CMK (cell line): ENCODE measurements around the gene CEBPB.
"Not testable (repeated sequence)": the region's sequence is repeated elsewhere in the genome, so short reads cannot be mapped to it uniquely, and the experiment has no call there.

Experiments used
- DNase-seq: peaks from one replicate; pipeline ENCODE4 v3.0.0-alpha.2; 2010; ENCODE audit warnings: low read depth

CEBPB gene

DNA sequence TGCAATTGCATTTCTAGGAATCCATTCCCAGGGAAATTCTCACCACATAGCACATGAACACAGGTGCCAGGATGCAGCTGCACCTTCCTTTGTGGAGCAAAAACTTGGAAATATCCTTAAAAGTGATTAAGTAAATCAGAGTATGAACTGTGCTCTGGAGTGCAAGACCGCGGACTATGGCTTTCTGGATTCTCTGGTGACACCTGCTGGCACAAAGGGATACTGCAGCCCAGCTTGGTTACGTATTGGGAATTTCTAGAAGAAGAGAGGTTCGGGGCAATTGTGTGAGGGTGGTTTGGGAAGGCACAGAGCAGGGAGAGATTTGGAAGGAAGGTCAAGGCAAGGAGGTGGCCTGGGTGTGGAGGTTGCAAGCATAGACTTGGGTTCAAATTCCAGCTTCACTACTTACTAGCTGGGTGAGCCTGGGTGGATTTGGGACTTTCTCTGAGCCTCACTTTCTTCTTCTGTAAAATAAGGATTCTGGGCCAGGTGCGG is 21.3 kb upstream of the CEBPB start:
- no peak for DNase-seq

DNA sequence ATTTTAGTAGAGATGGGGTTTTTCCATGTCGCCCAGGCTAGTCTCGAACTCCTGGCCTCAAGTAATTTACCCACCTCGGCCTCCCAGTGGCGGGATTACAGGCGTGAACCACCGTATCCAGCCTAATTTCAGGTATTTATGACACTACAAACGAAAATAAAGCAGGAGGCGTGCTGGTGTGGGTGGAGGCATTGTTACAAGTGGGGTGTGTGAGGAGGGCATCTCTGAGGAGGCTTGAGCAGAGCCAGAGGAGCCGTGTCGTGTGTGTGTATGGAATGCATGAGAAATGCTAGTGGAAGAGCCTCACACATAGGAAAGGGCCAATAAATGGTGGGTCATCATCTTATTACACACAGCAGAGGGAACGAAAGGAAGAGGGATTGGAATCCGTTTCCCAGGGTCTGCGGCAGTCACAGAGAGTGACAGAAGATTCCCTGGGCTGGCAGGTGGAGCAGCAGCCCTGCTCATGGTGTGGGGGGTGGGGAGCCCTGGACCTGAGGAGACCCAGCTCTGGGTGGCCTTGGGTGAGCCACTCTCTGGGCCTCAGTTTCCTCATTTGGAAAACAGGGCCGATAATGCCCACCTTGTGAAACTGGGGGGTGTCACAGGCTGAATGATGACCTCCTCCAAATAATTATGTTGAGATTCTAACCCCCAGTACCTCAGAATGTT is 19.9 kb upstream of the CEBPB start:
- no peak for DNase-seq

DNA sequence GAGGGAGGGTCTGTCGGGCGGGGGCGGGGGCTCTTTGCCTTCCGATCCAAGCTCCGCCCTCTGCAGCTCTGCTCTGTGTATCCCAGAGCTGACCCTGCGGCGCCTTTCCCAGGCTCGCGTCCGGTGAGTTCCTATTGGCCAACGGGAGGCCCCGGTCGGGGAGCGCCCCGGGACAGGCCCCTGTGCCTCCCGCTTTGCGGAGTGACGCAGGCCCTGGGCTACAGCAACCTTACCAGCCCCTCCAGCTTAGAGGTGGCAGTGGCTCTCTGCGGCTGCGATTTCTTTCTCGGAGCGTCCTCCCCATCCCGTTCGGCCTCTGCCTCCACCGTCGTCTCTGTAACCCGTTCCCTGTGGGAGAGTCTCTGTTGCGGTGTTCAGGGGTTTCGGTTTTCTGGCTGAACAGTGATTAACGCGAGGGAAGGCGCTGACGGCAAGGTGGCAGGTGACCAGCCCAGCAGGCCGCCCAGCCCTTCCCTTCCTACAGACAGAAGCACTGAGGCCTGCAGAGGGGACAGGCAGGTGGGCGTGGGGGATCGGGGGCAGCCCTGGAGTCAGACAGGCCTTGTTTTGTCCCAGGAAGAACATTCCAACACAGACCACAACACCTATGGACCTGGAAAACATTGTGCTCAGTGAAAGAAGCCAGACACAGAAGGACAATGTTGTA is 18.1 kb upstream of the CEBPB start:
- DNase-seq = no peak

DNA sequence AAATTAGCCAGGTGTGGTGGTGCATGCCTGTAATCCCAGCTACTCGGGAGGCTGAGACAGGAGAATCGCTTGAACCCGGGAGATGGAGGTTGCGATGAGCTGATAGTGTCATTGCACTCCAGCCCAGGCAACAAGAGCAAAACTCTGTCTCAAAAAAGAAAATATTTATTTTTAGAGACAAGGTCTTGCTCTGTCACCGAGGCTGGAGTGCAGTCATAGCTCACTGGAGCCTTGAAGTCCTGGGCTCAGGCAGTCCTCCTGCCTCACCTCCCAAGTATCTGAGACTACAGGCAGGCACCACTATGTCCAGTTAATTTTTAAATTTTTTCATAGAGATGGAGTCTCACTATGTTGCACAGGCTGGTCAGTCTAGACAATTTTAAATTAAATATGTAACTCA is 16.2 kb upstream of the CEBPB start:
- no peak for DNase-seq

DNA sequence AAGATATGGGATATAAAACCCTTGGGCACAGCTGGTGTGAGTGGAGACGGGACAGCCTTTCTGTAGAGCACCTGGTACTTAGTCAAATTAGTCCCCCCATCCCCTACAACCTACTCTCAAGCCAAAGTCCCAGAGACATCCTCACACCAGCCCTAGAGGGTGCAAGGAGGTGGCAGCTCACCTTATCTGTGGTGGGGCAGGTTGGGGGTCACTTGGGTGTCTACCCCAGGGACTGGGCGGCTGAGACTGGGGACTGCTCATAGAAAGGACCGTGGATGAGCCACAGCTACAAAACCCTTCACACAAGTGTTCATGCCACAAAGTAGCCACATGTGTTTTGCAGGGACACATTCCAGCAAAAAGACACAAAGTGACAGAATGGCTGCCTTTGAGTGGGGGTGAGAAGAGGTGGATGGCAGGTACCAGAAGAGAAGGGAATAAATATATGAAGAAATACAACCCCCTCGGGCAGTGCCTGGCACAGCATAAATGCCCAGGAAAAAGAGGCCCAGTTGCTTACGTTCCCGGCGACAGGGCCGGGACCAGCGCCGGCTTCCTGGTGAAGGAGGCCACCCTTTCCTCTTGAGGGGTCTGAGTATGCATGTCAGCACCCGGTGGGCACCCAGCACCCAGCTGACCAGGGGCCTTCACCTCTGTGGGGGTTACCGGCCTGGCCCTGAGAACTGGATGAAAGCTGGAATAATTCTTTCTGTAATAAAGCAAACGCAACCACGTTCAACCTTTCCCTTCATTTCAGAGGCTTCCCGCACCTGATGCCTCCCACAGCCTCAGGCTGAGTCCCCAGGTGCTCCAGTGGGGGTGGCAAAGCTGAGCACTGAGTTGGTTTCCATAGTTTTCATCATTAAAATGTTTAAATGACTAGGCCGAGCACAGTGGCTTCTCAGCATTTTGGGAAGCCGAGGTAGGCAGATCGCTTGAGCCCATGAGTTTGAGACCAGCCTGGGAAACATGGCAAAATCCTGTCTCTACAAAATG is 14.4 kb upstream of the CEBPB start:
- no peak for DNase-seq

DNA sequence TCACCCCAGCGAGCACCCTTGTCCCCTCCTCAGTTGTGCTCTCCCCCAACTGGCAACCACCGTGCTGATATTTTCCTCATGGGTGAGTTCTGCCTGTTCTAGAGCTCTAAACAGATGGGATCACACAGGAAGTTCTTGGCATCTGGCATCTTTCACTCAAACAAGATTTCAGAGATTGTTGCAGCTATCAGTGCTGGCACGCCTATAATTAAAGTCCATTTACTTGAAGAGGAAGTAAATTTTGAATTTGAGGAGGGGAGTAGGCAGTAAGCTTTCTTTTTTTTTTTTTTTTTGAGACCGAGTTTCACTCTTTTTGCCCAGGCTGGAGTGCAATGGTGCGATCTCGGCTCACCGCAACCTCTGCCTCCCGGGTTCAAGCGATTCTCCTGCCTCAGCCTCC is 12.0 kb upstream of the CEBPB start:
- not testable (repeated sequence) for DNase-seq

DNA sequence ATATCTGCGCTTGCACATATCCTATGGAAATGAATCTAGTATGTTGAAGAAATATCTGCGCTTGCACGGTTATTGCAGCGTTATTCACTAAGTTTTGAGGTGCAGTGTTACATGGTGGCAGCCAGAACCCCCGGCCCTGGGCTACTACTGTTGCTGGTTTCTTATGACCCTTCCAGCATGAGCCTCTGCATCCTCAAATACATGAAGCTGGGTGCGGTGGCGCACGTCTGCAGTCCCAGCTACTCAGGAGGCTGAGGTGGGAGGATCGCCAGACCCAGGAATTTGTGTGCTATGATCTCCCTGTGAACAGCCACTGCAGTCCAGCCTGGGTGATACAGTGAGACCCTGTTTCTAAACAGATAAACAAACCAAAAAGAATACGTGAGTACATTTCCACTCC is 9.3 kb upstream of the CEBPB start:
- no peak for DNase-seq

DNA sequence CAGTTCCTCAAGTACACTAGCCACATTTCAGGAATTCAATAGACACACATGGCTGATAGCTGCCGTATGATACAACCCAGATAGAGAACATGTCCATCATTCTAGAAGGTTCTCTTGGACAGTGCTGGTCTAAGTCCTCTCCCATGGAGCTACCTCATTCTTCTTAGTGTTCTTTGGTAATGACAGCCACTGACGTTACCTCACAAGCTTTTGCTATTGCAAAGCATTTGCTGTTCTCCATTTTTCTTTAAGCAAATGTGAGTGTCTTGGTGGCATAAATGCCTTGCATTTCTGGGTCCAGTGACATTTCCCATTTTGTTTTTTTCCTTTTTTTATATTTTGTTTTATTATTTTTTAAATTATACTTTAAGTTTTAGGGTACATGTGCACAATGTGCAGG is 8.3 kb upstream of the CEBPB start:
- no peak for DNase-seq

DNA sequence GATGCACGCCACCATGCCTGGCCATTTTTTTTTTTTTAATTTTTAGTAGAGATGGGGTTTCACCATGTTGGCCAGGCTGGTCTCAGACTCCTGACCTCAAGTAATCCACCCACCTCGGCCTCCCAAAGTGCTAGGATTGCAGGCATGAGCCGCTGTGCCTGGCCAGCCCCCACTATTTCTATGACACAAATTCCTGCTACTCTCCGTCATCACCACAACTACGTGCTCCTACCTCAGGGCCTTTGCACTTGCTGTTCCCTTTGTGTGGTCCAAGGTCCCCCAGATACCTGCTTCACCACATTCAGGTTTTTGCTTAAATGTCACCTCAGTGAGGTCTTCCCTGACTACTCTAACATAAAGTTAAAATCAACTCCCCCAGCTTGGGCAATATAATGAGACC is 5.2 kb upstream of the CEBPB start:
- no peak for DNase-seq

DNA sequence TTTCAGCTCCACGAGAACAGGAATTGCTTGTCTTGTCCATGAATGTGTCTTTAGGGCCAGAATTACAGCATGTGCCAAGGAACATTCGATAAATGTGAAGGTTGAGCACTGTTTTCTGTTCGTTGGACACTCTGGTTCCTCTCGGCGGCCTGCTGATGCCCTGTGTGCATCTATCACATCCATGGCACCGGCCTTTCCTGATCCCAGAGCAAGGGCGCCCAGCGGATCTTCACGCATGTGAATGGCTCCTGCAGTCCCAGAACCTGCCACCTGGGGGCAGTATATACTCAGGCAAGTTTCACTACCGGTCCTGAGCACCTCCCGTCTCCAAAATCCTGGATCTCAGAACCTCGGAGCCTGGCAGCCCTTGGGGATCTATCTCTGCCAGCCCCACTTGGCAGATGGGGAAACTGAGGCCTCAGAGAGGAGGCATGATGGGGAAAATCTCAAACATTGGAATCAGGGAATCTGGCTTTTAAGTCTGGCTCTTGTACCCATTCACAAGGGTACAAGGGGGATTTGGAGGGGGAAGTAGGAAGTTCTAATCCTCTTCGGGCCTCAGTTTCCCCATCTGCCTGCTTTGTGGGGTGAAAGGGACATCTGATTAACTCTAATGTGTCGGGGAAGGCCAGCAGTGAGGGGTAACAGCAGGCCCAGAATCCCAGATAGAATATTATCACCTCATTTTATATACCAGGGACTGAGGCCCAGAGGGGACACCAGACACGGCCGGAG is 4.3 kb upstream of the CEBPB start:
- peak; percentile 70 for DNase-seq

DNA sequence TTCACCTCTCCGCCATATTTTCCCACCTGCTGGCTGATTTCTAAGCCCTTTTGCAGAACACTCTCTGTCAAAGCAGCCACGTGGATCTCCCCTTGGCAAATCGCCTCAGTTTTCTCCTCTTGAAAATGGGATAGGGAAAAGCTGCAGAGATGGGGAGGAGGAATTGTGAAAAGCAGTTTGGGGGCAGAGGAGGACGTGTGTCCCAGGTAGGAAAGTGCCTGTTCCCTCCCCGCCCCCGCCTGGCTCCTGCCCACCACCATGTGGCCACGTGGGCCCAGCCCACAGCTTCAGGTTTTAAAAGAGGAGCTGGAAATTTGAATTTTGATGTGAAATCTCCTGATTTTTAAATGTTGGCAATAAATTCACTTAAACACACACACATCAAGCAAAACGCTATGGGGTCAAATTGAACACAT is 3.6 kb upstream of the CEBPB start:
- DNase-seq = no peak

DNA sequence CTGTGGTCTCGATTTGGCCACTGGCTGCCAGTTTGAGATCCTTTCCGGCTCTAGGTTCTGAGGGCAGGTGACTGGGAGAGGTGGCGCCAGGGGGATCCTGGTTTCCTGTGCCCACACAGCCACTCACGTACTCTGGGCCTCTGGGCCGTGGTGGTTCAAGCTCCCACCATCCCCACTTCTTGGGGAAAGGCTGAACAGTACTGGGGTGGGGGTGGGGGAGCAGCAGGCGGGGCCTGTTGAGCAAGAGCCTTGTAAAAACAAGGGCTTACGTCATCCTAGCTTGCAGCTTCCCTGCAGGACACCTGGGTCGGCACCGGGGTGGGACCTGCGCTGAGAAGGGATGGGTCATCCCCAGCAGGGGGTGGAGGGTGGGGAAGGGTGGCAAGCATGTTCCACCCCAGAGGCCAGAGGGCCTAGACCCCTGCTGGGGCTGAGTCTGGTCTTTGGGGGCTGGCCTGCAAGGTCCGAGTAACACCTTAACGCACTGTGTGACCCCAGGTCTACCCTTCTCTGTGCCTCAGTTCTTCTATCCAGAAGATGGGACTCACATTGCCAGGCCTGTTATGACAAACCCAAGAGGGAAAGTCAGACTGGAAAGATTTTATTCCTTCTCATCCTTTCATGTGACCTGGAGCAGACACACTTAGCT is 3.1 kb upstream of the CEBPB start:
- DNase-seq = no peak

DNA sequence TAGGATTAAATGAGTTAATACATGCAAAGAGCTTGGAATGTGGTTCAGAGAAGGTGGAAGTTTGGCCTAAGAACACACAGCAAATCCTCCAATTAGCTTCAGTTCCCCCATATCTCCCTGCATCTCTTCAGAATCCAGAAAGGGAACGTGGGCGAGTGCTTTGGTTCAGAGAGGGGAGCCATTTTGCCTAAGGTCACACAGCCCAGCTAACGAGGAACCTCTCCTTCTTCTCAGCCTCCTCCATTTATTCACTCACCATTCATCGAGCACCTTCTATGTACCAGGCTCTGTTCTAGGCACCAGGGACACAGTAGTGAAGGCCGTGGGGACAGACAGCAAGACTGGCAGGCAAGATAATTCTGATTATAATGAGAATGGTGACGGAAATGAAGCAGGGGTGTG is 2.3 kb upstream of the CEBPB start:
- no peak for DNase-seq

DNA sequence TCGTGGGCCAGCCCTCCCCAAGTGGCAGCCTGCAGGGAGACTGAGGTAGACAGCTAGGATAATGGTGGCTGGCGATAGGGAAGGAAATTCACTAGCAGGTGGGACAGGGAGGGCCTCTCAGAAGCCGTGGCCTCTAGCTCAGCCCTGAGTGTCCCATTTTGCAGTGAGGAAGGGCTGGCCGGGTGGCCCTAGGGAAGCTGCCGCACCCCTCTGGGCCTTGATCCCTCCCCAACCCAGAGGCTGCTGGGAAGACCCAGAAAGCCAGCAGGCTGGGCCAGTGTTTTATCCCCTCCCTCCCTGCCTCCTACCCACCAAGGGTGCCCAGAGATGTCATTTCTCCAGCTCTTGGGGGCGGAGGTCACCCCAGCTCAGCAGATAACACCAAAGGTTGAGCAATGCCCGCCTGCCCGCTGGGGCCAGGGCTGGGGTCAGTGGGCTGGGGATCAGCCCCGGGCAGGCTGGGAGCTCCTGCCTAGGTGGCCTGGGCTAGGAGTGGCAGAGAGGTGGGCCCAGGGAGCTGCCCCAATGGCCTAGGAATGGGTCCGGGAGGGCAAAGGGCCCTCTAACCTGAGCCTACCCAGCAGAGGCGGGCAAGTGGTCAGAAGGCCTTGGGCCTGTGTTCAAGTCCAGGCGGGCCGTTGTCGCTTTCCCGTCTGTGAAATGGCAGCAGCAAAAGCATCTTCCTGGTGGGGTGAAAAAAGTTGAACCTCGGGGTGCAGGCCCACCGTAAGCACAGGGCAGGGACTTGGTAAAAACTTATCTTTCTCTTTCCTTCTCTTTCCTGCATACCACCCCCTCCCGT is 1.6 kb upstream of the CEBPB start:
- no peak for DNase-seq

DNA sequence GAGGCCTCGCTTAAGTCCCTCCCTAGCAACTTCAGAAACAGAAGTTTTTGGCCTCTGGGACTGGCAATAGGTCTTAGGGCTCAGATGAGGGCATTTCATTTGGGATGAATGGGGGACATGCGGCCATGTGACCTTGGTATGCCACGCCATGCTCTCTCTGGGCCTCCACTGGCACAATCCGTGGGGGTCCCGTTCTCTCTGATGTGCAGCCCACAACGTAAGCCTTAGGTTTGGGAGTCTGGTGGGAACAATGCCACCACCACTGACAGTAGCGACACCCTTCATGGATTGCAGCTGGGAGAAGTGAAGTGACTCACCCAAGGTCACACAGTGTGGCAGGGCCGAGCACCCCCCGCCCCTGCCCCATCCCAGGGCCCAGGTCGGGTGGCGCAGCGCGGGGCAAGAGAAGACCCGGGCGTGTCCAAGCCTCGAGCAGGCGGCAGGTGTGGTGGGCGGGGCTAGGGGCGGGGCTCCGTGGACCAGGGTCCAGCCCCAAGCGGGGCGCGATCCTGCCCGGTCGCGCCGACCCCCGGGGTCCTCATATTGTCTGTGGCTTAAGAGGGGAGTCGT is 864 bp upstream of the CEBPB start:
- no peak for DNase-seq

DNA sequence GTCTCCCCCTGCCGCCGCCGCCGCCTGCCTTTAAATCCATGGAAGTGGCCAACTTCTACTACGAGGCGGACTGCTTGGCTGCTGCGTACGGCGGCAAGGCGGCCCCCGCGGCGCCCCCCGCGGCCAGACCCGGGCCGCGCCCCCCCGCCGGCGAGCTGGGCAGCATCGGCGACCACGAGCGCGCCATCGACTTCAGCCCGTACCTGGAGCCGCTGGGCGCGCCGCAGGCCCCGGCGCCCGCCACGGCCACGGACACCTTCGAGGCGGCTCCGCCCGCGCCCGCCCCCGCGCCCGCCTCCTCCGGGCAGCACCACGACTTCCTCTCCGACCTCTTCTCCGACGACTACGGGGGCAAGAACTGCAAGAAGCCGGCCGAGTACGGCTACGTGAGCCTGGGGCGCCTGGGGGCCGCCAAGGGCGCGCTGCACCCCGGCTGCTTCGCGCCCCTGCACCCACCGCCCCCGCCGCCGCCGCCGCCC is 474 bp downstream of the CEBPB start:
- no peak for DNase-seq

DNA sequence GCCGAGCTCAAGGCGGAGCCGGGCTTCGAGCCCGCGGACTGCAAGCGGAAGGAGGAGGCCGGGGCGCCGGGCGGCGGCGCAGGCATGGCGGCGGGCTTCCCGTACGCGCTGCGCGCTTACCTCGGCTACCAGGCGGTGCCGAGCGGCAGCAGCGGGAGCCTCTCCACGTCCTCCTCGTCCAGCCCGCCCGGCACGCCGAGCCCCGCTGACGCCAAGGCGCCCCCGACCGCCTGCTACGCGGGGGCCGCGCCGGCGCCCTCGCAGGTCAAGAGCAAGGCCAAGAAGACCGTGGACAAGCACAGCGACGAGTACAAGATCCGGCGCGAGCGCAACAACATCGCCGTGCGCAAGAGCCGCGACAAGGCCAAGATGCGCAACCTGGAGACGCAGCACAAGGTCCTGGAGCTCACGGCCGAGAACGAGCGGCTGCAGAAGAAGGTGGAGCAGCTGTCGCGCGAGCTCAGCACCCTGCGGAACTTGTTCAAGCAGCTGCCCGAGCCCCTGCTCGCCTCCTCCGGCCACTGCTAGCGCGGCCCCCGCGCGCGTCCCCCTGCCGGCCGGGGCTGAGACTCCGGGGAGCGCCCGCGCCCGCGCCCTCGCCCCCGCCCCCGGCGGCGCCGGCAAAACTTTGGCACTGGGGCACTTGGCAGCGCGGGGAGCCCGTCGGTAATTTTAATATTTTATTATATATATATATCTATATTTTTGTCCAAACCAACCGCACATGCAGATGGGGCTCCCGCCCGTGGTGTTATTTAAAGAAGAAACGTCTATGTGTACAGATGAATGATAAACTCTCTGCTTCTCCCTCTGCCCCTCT is 1.1 kb downstream of the CEBPB start:
- no peak for DNase-seq

DNA sequence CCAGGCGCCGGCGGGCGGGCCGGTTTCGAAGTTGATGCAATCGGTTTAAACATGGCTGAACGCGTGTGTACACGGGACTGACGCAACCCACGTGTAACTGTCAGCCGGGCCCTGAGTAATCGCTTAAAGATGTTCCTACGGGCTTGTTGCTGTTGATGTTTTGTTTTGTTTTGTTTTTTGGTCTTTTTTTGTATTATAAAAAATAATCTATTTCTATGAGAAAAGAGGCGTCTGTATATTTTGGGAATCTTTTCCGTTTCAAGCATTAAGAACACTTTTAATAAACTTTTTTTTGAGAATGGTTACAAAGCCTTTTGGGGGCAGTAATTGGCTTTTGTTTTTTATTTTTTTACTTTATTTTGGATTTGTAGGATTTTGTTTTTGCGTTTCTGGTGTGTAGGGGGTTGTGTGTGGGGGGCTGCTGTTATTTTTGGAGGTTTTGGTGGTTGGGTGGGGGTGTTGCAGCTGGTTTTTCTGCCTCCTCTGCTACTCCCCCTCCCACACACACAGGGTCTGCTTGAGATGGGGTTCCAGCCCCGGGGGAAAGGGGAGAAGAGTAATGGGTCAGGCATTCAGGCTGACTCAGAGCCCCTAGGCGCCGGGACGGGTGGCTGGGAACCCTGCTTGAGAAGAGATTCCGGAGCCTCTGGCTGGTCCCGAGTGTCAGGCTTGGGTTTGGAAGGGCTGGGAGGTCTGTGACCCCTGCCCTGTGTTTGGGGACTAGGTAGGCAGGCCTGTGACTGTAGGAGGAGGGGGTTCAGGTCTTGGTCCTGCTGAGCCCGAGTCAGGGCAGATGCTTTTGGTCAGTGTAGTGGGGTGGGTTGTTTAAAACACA is 2.0 kb downstream of the CEBPB start:
- no peak for DNase-seq
